Astrocyte (in vitro differentiated cells and primary cell): ENCODE results near the gene ENKD1. TPM values are rescaled to one million over a fixed set of nuclear protein-coding genes. Genes with fewer than 3 reads are reported as not detected.

Experiments
- DNase-seq: peaks from one replicate; pipeline ENCODE4 v3.0.0-alpha.2; 2010; ENCODE audit warnings: low read depth
- FAIRE-seq: peaks from 2 replicates; lab custom pipeline; 2011; peaks lifted over from hg19 to GRCh38; lab: Jason Lieb, UNC
- H2AFZ ChIP-seq: 2 replicates; pipeline ENCODE4 v1.6.0; 2012; ENCODE audit warnings: low read depth, low read length, inconsistent platforms
- H3K27ac ChIP-seq: 2 replicates; pipeline ENCODE4 v1.5.1; 2011; ENCODE audit warnings: low read depth, low read length, inconsistent platforms
- H3K27me3 ChIP-seq: 2 replicates; pipeline ENCODE4 v1.6.0; 2011; ENCODE audit warnings: low read length, inconsistent platforms; ENCODE audit not compliant: insufficient read depth
- H3K36me3 ChIP-seq: 2 replicates; pipeline ENCODE4 v1.5.1; 2011; ENCODE audit warnings: low read length, inconsistent platforms; ENCODE audit not compliant: insufficient read depth
- H3K4me1 ChIP-seq: 2 replicates; pipeline ENCODE4 v1.5.1; 2011; ENCODE audit warnings: low read length, inconsistent platforms; ENCODE audit not compliant: insufficient read depth
- H3K4me2 ChIP-seq: 2 replicates; pipeline ENCODE4 v1.6.0; 2012; ENCODE audit warnings: low read length, inconsistent platforms
- H3K4me3 ChIP-seq: 2 replicates; pipeline ENCODE4 v1.5.1; 2011; ENCODE audit warnings: low read depth, mild to moderate bottlenecking, low read length, inconsistent platforms; ENCODE audit not compliant: insufficient read depth
- H3K79me2 ChIP-seq: 2 replicates; pipeline ENCODE4 v1.6.0; 2012; ENCODE audit warnings: mild to moderate bottlenecking, low read length, inconsistent platforms; ENCODE audit not compliant: insufficient read depth
- H3K9ac ChIP-seq: 2 replicates; pipeline ENCODE4 v1.6.0; 2012; ENCODE audit warnings: mild to moderate bottlenecking, low read length, inconsistent platforms
- H3K9me3 ChIP-seq: 2 replicates; pipeline ENCODE4 v1.5.1; 2012; ENCODE audit warnings: low read depth, mild to moderate bottlenecking, low read length, inconsistent platforms; ENCODE audit not compliant: insufficient read depth
- H4K20me1 ChIP-seq: 2 replicates; pipeline ENCODE4 v1.6.0; 2012; ENCODE audit warnings: low read length, inconsistent platforms; ENCODE audit not compliant: insufficient read depth
- H3K27ac Mint-ChIP-seq: one replicate; pipeline ENCODE4 v1.8.0; 2021; ENCODE audit warnings: mild to moderate bottlenecking, mixed read lengths; ENCODE audit not compliant: unreplicated experiment
- H3K27me3 Mint-ChIP-seq: one replicate; pipeline ENCODE4 v1.8.0; 2021; ENCODE audit warnings: low read depth, mixed read lengths; ENCODE audit not compliant: unreplicated experiment
- H3K36me3 Mint-ChIP-seq: one replicate; pipeline ENCODE4 v1.8.0; 2021; ENCODE audit warnings: low read depth, mixed read lengths; ENCODE audit not compliant: unreplicated experiment
- H3K4me1 Mint-ChIP-seq: one replicate; pipeline ENCODE4 v1.8.0; 2021; ENCODE audit warnings: low read depth, mixed read lengths; ENCODE audit not compliant: unreplicated experiment
- H3K4me3 Mint-ChIP-seq: one replicate; pipeline ENCODE4 v1.8.0; 2021; ENCODE audit warnings: mild to moderate bottlenecking, moderate library complexity, mixed read lengths; ENCODE audit not compliant: unreplicated experiment
- H3K9me3 Mint-ChIP-seq: one replicate; pipeline ENCODE4 v1.8.0; 2021; ENCODE audit warnings: mild to moderate bottlenecking, mixed read lengths; ENCODE audit not compliant: unreplicated experiment
- EZH2 ChIP-seq: IDR thresholded peaks from 2 replicates; pipeline ENCODE4 v1.6.1; 2012; ENCODE audit warnings: mild to moderate bottlenecking, low read length, inconsistent platforms; ENCODE audit not compliant: insufficient read depth
- total RNA-seq: library from RNA; stranded (reverse); gene quantifications from 2 replicates; pipeline ENCODE4 v1.2.1, GENCODE V29; 2021
- TF ChIP-seq, protein P1 (sequence below): IDR thresholded peaks from 2 replicates; pipeline ENCODE4 v1.5.1; 2011; ENCODE audit warnings: low read depth, mild to moderate bottlenecking, inconsistent platforms, low read length, moderate library complexity; ENCODE audit not compliant: insufficient read depth

Gene ENKD1
- total RNA-seq, 1 donor from 2014 or later = 8.5 TPM

- Histone ChIP-seq H4K20me1 (peaks cover 19% of the 10 kb centered on the region), H3K27me3 (peaks cover 16% of the 10 kb centered on the region), H3K4me2 (no peak overlapping the region), H3K4me1 (no peaks in the 10 kb centered on the region), H2AFZ (no peak overlapping the region), H3K9me3 (no peaks in the 10 kb centered on the region), H3K4me3 (no peak overlapping the region), H3K27ac (no peak overlapping the region), H3K36me3 (peaks cover 19% of the 10 kb centered on the region), H3K9ac (no peak overlapping the region), H3K79me2 (no peaks in the 10 kb centered on the region)
- no peak for FAIRE-seq
- H3K4me3 Mint-ChIP-seq = no peak overlapping the region
- peaks cover 7% of the 10 kb centered on the region for H3K27me3 Mint-ChIP-seq
- no peak for DNase-seq
- TF ChIP-seq, protein P1, sequence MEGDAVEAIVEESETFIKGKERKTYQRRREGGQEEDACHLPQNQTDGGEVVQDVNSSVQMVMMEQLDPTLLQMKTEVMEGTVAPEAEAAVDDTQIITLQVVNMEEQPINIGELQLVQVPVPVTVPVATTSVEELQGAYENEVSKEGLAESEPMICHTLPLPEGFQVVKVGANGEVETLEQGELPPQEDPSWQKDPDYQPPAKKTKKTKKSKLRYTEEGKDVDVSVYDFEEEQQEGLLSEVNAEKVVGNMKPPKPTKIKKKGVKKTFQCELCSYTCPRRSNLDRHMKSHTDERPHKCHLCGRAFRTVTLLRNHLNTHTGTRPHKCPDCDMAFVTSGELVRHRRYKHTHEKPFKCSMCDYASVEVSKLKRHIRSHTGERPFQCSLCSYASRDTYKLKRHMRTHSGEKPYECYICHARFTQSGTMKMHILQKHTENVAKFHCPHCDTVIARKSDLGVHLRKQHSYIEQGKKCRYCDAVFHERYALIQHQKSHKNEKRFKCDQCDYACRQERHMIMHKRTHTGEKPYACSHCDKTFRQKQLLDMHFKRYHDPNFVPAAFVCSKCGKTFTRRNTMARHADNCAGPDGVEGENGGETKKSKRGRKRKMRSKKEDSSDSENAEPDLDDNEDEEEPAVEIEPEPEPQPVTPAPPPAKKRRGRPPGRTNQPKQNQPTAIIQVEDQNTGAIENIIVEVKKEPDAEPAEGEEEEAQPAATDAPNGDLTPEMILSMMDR = no peak
- no peak for TF ChIP-seq EZH2
- H3K27ac Mint-ChIP-seq = no peak overlapping the region
- H3K36me3 Mint-ChIP-seq = peaks cover 6% of the 10 kb centered on the region
- no peaks in the 10 kb centered on the region for H3K4me1 Mint-ChIP-seq
- no peaks in the 10 kb centered on the region for H3K9me3 Mint-ChIP-seq
These were observed 24.5 kb downstream of the ENKD1 start for GRCh38 chr16:67641779-67642708.

DNA sequence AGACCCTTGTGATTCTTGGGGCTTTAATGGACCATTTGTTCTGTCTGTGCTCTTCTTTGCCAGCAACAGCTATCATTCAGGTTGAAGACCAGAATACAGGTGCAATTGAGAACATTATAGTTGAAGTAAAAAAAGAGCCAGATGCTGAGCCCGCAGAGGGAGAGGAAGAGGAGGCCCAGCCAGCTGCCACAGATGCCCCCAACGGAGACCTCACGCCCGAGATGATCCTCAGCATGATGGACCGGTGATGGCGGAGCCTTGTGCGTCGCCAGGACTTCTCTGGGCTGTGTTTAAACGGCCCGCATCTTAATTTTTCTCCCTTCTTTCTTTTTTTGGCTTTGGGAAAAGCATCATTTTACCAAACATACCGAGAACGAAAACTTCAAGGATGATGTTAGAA is 28.9 kb downstream of the ENKD1 start:
- Mint-ChIP-seq H3K27me3 (no peaks in the 10 kb centered on the region), H3K27ac (no peak overlapping the region), H3K36me3 (peaks cover 11% of the 10 kb centered on the region), H3K4me1 (no peaks in the 10 kb centered on the region), H3K4me3 (no peak overlapping the region), H3K9me3 (no peaks in the 10 kb centered on the region)
- no peak overlapping the region for H3K9ac ChIP-seq
- peaks cover 34% of the 10 kb centered on the region for H4K20me1 ChIP-seq
- peaks cover 32% of the 10 kb centered on the region for H3K36me3 ChIP-seq
- no peak overlapping the region for H3K4me3 ChIP-seq
- DNase-seq = no peak
- FAIRE-seq = no peak
- H3K4me1 ChIP-seq = no peaks in the 10 kb centered on the region
- no peaks in the 10 kb centered on the region for H3K27me3 ChIP-seq
- no peak overlapping the region for H2AFZ ChIP-seq
- H3K79me2 ChIP-seq = no peaks in the 10 kb centered on the region
- no peak overlapping the region for H3K4me2 ChIP-seq
- no peaks in the 10 kb centered on the region for H3K9me3 ChIP-seq
- no peak overlapping the region for H3K27ac ChIP-seq
- TF ChIP-seq, protein P1 = no peak
- no peak for TF ChIP-seq EZH2

- TF ChIP-seq, protein P1 = no peak
- TF ChIP-seq EZH2 = no peak
- Histone ChIP-seq H3K27me3 (no peaks in the 10 kb centered on the region), H3K9ac (no peak overlapping the region), H3K4me1 (no peaks in the 10 kb centered on the region), H4K20me1 (peaks cover 41% of the 10 kb centered on the region), H2AFZ (no peak overlapping the region), H3K4me2 (no peak overlapping the region), H3K4me3 (no peak overlapping the region), H3K36me3 (peaks cover 39% of the 10 kb centered on the region), H3K27ac (no peak overlapping the region), H3K79me2 (no peaks in the 10 kb centered on the region), H3K9me3 (no peaks in the 10 kb centered on the region)
- no peaks in the 10 kb centered on the region for H3K9me3 Mint-ChIP-seq
- no peak overlapping the region for H3K27ac Mint-ChIP-seq
- H3K4me3 Mint-ChIP-seq = no peak overlapping the region
- FAIRE-seq (no peak), DNase-seq (no peak)
- no peaks in the 10 kb centered on the region for H3K27me3 Mint-ChIP-seq
- H3K4me1 Mint-ChIP-seq = no peaks in the 10 kb centered on the region
- peaks cover 12% of the 10 kb centered on the region for H3K36me3 Mint-ChIP-seq
These were observed 29.8 kb downstream of the ENKD1 start for GRCh38 chr16:67636713-67637112.
